ENCODE measurements around the gene RALGAPA2.
"Not testable (repeated sequence)": the region's sequence is repeated elsewhere in the genome, so short reads cannot be mapped to it uniquely, and the experiment has no call there.

Gene RALGAPA2

DNA sequence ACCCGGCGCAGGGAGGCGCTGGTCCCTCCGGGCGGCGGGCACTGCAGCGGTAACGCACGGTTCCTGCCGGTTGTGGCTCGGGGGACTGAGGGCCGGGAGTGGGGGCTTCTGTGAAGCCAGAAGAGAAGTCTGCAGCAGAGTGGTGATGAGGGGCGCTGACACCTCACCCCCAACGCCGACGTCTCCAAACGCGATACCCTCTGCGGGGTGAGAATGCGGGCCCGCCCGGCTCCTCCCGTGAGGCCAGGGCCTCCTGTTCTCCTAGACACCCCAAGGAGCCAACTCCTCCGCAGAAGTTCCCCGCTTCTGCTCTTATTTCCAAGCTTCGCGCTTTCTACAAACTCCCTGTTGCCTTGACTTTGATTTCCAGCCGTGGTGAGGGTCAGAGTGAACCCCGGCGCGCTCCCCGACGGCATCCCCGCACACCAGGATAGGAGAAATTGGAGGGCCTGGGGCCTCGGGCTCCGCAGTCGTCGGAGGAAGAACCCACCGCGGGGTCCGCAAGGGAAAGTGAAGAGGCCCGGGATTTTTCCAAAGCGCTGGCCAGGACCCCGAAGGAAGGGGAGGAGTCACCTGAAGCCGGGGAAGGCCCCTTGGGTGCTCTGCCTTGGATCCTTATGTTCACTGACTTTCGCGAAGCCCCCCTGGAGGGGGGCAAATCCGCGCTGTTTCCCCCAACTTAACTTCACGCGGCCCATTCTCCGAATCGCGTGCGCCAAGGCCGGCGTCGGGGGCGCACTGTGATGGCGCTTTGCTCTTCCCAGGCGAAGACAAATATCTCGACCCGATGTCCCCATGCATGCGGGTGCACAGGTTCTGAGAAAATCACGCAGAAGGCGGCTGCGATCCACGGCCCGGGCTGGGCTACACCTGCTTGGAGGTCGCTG, 347.6 kb downstream of the RALGAPA2 start:
- DNase-seq (ENCODE audit: low read depth), result no peak

DNA sequence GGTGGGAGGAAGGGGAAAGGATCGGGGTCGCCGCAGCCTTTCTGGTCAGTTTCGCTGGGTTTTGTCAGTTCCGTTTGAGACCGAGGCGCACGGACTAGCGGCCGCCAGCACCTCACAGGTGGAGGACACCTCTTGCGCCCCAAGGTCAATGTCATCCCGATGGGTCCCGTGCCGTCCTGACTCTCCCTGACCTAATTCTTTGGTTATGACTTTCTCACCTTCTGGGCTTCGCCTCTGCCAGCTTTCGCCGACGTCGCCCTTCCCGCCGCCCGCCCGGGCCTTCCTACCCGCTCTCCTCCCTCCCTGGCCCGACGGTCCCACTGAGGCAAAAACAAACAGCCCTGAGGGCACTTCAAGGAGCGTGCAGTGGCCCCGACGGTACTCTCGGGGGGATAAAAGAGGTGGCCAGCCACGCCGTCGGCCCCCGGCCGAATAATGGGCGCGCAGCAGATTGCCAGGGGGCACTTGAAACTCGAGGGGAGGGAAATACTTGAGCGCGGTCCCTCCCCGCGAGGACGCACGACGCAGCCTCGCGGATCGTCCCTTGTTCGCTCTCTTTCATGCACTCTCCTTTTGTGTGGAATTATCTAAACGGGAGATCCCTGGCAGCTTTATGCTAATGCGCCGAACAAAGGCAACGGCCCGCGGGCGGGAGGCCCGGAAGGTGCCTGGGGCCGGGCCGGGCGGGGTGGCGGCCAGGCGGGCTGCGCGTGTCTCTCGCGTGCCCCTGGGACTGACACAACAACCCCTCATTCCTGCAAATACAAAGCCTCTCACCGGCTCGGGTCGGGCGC, 348.4 kb downstream of the RALGAPA2 start:
- no peak for DNase-seq (ENCODE audit: low read depth)

DNA sequence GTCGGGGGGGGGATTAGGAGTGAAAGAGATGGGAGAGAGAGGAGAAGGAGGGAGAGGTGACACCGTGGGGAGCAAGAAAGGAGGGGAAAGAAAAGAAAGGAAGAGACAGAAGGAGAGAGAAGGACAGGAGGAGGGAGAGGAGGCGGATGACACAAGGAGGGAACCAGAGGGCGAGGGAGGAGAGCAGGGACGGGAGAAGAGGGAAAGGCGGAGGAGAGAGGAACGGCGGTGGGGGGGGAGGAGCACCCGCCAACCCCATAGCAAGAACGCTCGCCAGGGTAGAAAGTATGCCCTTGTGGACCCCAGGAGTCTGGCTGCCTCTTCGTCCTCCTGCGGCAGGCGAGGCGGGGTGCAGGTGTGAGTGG, 349.0 kb downstream of the RALGAPA2 start:
- no peak for DNase-seq (ENCODE audit: low read depth)

DNA sequence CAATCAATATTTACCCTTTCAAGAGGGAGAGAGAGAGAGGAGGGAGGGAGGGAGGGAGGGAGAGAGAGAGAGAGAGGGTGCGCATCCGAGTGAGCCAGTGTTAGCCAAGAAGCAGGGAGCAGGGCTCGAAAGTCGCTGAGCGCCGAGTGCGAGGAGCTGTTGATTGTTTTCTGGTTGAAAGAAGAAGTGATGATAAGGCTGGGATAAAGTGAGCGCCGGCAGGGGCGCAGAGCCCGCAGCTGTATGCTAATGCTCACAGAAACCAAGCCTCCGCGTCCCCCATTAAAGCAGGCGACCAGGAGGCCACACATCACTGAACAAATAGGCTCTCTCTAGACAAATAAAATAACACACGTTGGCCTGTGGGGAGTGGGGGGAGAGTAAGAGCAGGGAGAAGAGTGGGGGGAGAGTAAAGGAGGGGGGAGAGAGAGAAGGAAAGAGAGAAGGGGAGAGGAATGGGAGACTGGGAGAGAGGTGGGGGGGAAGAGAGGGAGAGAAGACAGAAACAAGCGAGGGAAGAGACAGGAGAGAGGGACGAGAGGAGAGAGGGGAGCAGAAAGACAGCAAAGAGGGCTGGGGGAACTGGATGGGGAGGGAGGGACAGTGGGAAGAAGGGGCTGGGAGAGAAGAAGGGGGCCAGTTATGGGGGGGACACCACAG, 349.5 kb downstream of the RALGAPA2 start:
- DNase-seq (ENCODE audit: low read depth), result no peak

DNA sequence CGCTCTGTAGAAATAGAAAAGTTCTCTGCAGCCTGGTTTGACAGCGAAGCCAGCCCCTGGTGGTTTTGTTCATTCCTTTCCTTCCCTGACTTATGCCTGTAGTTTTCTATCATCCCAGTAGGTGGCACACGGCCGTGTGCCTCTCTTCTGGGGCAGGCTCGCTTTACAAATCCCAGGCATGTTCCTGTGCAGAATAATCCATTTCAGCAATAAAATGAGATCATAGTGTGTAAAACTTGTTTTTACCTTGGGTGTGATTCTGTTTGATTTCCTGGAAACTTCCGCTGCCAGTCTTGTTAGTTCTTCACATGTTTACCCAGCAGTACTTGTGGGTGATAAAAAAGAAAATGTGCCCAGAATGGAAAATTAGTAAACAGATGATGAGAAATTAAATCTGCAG, 352.0 kb downstream of the RALGAPA2 start:
- no peak for DNase-seq (ENCODE audit: low read depth)

DNA sequence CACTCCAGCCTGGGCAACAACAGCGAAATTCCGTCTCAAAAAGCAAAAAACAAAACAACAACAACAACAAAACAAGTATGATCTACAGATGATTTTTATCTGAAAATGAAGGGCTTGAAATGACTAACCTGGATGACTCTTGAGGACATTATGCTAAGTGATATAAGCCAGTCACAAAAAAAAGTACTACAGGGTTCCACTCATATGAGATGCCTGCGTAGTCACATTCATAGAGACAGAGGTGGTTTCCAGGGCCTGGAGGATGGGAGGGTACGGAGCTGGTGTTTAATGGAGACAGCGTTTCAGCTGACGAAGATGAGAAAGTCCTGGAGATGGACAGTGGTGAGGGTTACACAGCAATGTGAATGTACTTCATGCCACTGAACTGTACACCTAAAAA, 352.8 kb downstream of the RALGAPA2 start:
- DNase-seq (ENCODE audit: low read depth), result no peak

DNA sequence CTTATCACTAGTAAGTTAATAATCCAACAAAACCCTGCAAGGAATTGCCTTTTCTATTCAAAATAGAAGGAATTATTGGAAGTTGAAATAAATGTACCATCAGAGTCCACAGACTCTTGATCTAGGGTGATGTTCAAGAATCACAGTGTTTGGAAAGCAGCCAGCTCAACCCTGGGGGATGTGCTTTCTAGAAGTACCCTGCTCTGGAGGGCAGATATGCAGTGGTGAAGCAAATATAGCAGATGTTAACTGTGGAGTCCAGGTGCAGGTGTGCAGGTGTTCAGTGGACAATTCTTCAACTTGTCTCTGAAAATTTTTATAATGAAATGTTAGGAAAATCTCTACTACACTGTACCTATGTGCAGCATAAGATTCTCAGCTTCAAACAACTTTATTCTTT, 353.6 kb downstream of the RALGAPA2 start:
- no peak for DNase-seq (ENCODE audit: low read depth)

DNA sequence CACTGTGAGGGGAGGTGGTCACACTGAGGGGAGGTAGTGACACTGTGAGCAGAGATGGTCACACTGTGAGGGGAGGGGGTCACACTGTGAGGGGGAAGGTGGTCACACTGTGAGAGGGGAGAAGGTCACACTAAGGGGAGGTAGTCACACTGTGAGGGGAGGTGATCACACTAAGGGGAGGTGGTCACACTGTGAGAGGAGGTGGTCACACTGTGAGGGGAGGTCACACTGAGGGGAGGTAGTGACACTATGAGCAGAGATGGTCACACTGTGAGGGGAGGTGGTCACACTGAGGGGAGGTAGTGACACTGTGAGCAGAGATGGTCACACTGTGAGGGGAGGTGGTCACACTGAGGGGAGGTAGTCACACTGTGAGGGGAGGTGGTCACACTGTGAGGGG, 356.9 kb downstream of the RALGAPA2 start:
- not testable (repeated sequence) for DNase-seq (ENCODE audit: low read depth)

DNA sequence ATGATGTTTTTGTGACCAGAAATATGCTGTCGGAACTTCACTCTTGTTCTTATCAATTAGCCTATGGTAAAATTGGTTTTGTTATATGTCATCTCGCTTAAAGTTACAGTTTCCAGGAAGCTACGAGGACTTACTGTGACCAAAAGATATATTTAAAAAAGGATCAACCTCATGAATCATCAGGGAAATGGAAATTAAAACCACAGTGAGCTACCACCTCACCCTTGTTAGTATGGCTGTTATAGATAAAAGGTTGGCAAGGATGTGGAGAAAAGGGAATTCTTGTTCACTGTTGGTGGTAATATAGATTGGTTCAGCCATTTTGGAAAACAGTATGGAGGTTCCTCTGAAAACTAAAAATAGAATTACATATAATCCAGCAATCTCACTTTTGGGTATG, 358.9 kb downstream of the RALGAPA2 start:
- no peak for DNase-seq (ENCODE audit: low read depth)

DNA sequence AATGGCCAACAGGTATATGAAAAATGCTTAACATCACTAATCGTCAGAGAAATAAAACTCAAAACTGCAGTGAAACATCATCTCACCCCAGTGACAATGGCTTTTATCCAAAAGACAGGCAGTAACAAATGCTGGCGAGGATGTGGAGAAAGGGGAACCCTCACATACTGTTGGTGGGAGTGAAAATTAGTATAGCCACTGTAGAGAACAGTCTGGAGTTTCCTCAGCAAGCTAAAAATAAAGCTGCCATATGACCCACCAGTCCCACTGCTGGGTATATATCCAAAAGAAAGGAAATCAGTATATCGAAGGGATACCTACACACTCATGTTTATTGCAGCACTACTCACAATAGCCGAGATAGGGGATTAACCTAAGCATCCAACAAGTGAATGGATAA, 368.0 kb downstream of the RALGAPA2 start:
- DNase-seq (ENCODE audit: low read depth), result no peak

DNA sequence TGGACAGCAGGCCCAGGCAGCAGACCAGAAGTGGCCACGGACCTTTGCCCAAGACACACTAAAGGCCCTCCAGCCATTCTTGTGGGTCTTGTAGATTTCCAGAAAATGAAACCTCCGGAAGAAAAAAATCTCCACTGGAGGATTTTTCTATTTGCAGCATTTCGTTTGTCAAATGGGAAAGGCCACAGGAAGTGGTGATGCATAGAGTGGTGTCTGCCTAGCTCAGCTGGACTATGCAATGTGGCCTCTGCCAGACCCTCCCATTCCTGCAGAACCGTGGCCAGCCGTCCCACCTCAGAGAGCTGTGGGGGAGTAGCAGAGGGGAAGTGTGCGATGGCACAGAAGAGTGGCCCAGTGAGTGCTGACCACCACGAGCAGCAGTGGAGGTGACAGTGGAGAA, 368.5 kb downstream of the RALGAPA2 start:
- DNase-seq (ENCODE audit: low read depth), result no peak
